22Rv1 (cell line): Measurements from ENCODE around the gene WDR70.

Source experiments
- H3K27ac ChIP-seq: fragments of 450-650 bp; 2 replicates; pipeline ENCODE4 v1.5.1; 2017
- CTCF ChIP-seq: fragments of 450-650 bp; IDR thresholded peaks from 2 replicates; pipeline ENCODE4 v1.5.1; 2017; ENCODE audit warnings: mild to moderate bottlenecking
- ZFX ChIP-seq: fragments of 450-650 bp; IDR thresholded peaks from 2 replicates; pipeline ENCODE4 v1.6.1; 2017; ENCODE audit warnings: antibody characterized with exemption, borderline replicate concordance

WDR70 gene

DNA sequence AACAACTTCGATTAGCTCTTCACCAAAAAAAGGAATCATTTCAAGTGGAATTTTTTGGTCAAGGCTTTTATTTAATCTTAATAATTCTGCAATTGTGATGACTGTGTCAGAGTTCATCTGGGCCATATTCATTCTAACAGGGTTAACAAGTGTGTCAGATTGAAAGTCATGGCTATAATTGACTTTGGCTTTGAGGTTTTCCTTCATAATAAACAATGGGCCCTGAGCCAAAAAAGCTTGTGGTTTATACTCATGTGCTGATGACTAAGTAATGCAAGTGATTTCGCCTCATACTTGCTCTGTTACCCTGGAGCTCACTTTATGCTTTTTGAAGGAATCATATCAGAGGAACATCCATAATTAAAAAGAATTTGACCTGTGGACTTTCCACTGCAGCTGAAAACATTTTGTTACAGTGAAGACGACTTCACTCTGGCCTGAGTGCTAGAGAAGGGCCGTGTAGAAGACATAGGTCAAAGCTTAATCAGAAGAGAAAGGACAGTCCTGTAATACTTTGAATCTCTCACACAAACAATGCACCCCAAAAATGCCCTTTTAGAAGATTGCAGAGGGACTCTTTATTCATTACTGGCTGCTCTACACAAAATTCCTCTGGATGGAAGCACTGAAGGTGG is 359.1 kb downstream of the WDR70 start:
- peak overlapping the region; percentile 85 for H3K27ac ChIP-seq
- TF ChIP-seq ZFX (no peak), CTCF (no peak)

DNA sequence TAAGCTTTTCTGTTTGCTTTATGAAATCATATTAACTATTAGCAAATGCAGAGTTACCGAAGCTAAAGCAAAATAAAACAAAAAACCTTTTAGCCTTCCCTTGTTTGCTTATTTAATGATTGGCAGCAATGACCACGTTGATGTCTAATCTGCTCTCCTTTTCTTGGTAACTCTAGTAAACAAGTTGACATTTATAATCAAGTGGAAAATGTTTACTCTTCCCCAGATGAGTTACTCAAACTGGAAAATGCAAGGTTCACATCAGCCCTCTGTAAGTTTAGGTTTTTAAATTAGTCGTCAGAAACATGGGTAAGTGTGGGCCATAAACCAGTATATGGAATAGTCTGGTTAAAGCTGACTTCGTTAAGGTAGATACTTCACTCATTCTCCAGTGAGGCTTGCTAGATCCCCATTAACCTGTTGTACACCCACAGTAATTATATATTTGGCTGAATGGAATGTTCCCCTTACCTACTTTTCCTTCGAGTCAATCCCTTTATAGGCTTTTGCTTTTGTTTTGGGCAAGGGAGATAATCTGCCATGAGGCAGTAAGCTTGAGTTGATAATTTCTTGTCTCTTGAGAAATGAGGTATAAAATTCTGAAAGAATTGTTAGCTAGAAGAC is 359.9 kb downstream of the WDR70 start:
- H3K27ac ChIP-seq, result peak overlapping the region; percentile 85
- TF ChIP-seq ZFX (no peak), CTCF (no peak)

DNA sequence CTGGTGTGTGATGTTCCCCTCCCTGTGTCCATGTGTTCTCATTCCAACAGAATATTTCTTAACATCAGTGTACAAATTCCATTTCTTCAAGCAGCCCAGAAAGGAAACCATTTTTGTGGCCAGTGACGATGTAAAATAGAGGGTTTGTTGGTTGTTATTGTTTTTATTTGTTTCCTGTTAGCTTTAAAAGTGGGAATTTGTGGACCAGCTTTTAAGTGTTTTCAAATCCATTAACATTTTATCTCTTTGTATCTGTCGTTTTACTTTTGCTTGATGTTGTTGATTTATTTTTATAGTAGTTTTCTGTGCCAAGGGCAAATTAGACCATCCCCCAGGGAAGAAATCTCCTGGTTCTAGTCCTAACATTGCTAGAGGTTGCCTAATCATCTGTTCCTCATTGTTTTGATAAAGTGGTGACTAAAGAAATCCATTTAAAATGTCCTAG is 360.7 kb downstream of the WDR70 start:
- H3K27ac ChIP-seq, result peak overlapping the region; percentile 85
- no peak for TF ChIP-seq ZFX
- no peak for TF ChIP-seq CTCF

DNA sequence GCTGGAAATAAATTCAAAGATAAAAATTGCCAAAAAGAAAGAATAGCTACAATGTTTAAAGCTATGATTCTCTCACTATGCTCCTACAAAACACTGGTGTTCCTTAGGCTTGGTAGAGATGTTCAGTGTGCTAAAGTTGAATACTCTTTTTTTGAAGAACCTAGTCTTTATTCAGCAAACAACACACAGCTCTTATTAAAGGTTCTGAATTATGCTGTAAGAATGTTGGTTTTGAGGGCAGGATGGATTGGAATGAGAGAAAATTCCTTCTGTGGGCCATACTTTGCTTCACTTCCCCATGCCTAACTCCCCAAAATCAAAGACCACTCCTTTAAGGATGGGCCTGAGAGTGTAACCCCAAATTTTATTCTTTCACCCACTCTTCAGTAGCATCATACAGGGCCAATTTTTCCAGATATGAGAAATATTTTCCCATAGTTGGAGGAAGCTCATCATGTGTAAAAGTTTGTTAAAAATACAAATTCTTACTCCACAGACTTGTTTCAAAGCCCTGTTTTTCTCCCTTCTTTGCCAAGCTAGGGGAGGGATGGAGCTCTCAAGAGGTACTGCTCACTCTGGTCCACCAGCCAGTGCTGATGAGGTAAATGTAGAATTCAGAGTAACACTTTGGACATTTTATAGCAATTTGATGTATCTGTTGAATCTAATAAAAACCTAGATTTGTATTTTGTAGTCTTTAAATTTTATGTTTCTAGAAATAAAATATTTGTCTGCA is 361.4 kb downstream of the WDR70 start:
- peak overlapping the region; percentile 85 for H3K27ac ChIP-seq
- TF ChIP-seq ZFX, result no peak
- no peak for TF ChIP-seq CTCF

- TF ChIP-seq CTCF, result no peak
- TF ChIP-seq ZFX, result no peak
- no peak overlapping the region for H3K27ac ChIP-seq
Observed at GRCh38 chr5:37742111-37742510, 363.0 kb downstream of the WDR70 start.

- no peak overlapping the region for H3K27ac ChIP-seq
- TF ChIP-seq ZFX, result no peak
- no peak for TF ChIP-seq CTCF
Observed at GRCh38 chr5:37751227-37751626, 372.1 kb downstream of the WDR70 start.

DNA sequence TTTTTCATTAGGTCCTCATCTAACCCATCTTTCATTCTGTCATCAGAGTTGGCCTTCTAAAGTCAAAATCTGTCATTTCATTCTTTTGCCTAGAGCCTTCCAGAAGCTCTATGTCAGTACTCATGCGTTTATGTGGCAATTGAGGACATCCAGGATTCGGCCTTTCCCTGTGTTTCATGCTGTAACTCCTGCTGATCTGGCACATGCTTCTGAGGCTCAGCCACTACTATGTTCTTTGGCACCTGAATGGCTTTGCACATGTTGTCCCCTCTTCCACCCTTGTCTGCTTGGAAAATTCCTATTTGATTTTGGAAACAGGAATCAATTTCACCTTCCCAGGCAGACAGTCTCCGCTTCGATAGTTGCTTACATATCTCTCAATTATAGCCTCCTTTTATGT is 375.9 kb downstream of the WDR70 start:
- no peak for TF ChIP-seq CTCF
- no peak for TF ChIP-seq ZFX
- H3K27ac ChIP-seq, result no peak overlapping the region
